Measurements from ENCODE around the gene PLCB3.

PLCB3 gene

DNA sequence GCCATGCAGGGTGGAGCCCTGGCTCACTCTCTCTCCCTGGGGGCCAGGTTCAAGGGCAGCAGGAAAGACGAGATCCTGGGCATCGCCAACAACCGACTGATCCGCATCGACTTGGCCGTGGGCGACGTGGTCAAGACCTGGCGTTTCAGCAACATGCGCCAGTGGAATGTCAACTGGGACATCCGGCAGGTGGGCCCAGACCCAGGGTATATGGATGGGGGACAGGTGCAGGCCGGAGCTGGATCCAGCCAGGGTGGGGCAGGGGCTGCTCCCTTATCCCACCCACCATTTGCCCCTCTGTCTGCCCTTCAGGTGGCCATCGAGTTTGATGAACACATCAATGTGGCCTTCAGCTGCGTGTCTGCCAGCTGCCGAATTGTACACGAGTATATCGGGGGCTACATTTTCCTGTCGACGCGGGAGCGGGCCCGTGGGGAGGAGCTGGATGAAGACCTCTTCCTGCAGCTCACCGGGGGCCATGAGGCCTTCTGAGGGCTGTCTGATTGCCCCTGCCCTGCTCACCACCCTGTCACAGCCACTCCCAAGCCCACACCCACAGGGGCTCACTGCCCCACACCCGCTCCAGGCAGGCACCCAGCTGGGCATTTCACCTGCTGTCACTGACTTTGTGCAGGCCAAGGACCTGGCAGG lies 28.2 kb upstream of the PLCB3 start:
- no peak for DNase-seq

GRCh38 chr11:64224151-64224890 lies 27.0 kb upstream of the PLCB3 start:
- DNase-seq, result no peak

DNA sequence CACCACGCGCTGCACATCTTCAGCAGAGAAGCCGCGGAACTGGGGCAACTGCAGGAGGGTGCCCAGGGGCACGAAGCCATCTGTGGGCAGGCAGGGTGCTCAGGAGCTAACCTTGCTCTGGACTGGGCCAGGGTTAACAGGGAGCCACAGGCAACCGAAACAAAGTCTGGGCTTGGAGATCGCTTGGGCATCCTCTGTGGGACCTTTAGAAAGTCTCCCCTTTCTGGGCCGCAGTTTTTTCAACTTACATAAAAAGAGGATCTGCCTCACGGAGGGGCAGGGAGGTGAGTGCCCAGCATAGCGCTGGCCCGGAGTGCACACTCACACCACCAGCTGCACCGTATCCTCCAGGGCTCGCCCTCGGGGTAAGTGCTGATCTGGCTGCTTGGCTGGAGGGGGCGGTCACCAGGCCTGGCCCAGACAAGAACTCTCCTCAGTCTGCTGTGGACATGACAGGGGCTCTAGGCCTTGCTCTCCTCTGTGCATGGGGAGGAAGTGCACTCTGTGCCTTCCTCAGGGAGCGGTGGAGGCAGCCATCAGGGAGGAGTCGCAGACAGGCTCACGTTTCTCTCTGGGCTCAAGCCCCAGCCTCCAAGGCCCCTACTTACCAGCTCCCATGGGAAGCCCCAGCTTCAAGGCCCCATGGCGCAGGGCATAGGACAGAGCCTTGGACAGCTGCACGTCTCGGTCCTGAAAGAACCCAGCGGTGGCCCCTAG lies 26.3 kb upstream of the PLCB3 start:
- no peak for DNase-seq

DNA sequence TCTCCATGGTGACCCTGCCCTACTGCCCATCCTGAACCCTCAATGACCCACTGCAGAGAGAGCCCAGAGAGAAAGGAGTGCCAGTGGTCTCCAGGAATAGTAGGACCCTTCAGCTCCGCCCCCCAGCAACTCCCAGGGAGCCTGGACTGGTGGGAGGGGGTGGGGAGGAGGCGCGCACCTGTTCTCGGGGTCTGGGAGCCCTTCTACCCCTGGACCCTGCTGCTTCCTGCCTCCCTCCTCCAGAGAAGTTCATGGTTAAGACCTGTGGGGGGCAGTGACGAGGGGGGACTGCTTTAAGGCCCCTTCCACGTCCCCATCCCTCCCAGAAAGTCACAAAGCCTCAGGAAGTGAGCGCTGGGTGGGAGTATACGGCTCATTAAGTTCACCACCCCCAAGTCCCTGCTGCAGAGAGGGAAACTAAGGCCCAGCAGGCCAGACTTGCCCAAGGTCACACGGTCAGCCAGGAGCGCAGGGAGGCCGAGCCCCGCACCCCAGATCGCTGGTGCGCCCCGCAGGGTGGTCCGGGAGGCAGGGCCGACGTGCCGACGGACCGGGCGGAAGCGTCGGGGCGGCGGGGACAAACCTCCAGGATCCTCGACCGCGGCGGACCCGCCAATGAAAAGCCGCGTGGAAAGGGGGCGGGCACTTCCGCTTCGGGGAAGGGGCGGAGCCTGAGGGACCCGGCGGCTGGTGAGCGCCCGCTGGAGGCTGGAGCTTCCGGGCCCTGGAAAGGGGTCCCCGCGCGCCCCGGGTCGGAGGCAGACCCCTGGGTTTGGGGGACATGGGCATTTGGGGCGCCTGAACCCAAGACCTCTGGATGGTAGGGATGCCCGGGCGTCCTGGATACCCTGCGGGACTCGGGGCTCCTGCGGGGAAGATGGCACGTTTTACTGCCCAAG lies 25.5 kb upstream of the PLCB3 start, which contains the start of the genes NUDT22 and TRPT1:
Gene NUDT22, plus strand, starts transcription at position 667 of the 899 bp plus-strand sequence. CDS start 379 bp downstream, outside the sequence.
Gene TRPT1, minus strand, starts transcription at position 579 of the 899 bp plus-strand sequence. Its CDS starts 326 bp downstream, at position 253.
- peak; percentile 95 for DNase-seq

GRCh38 chr11:64226507-64227051 lies 24.8 kb upstream of the PLCB3 start:
- DNase-seq, result no peak

DNA sequence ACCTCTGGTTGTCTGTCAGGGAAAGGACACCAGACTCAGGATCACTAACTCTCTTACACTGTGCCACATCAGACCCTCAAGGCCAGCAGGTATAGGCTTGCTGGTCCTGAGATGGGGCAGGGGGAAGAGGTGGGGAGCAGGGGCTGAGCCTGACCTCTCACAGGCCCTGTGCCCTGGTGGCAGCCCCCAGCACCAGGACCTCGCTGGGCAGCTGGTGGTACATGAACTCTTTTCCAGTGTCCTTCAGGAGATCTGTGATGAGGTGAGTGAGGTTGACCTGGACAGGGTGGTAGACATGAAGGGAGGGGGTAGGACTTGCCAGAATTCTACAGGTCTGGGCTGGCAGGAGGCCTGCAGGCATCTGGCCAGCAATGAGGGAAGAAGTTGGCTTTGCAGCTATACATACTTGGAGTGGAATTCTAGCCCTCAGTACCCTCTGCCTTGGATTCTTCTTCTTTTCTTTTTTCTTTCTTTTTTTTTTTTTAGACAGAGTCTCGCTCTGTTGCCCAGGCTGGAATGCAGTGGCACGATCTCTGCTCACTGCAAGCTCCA lies 23.8 kb upstream of the PLCB3 start:
- DNase-seq, result no peak

DNA sequence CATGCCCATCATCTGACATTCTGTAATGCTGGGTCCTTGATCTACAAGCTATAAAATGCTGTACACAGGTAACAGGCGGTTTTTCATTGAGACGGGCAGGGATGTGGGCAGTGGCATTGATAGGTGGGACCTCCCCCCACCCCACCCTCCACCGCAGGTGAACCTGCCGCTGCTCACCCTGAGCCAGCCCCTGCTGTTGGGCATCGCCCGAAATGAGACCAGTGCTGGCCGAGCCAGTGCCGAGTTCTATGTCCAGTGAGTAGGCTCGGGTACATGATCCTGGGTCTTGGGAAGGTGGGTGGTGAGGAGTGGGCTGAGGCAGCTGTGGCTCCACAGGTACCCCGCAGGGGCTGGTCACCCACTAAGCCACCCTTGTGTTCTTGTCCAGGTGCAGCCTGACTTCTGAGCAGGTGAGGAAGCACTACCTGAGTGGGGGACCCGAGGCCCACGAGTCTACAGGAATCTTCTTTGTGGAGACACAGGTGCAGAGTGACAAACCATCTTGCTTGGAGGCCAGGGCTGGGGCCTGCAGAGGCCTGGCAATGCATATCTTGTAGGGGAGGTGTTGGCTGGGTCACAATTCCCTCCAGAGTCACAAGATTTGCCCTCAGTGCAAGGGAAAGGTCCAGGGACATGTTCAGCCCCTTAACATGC lies 22.1 kb upstream of the PLCB3 start:
- DNase-seq, result no peak

DNA sequence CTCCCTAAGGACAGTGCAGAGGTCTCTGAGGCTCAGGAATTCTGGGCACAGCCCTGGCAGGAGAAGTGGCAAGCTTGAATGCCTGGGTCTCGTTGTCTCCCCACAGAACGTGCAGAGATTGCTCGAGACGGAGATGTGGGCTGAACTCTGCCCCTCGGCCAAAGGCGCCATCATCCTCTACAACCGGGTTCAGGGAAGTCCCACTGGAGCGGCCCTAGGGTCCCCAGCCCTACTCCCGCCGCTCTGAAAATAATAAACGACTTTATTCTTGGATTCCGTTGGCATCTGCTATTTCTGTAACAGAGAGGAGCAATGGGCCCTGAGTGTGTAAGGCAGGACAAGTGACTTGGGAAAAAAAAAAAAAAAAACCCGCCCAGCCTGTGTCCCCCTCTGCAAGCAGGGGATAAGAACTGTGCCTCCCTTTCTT lies 21.6 kb upstream of the PLCB3 start:
- no peak for DNase-seq

DNA sequence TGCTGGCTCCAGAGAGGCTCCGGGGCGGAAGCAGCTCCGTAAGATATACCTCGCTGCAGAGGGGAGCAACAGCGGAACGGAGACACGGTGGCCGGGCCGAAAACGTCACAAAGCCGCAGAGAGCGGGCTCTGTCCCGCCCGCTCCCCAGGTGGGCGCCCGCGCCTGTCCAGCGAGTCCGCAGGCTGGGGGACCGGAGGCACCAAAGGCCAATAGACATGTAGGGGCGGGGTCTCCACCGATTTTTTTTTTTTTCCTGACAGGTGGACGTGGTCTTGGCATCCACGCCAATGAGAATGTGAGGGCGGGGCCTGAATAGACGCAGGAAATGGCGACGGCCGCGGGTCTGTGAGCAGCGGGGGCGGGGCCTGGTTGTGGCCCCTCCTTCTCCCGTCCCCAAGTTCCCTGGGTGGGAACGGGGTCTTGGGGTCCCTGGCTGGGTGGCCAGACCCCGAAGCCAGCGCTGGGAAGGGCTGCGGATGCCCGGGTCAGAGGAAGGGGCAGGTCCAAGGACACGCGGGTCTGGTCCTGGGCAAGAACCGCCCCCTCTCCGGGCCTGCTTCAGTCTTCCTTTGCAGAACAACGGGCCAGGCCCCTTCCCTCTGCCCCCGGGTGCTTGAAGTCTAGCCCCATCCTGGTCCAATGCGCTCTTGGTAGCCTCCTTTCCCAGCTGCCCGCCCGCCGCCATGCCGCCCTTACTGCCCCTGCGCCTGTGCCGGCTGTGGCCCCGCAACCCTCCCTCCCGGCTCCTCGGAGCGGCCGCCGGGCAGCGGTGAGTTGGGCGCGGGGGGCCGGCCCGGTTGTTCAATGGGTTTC lies 21.0 kb upstream of the PLCB3 start, which contains the start of gene DNAJC4:
Gene DNAJC4, plus strand, starts transcription at position 378 of the 814 bp plus-strand sequence. Its CDS starts 307 bp downstream, at position 685.
- peak; percentile 98 for DNase-seq

- no peak for DNase-seq
Measured at GRCh38 chr11:64230985-64231365, 20.4 kb upstream of the PLCB3 start.

DNA sequence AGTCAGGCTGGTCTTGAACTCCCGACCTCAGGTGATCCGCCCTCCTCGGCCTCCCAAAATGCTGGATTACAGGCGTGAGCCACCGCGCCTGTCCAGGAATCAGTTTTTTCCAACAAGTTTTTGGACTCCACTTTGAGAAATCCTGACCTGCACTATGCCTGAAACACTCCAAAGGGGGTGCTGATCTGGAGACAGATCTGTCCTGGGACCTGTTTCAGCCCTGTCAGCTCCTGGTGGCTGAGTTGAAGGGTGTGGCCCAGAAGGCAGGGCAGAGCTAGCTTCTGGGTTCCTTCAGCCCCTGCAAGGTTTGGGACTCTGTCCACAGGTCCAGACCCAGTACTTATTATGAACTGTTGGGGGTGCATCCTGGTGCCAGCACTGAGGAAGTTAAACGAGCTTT lies 19.8 kb upstream of the PLCB3 start:
- no peak for DNase-seq

- no peak for DNase-seq
Measured at GRCh38 chr11:64232182-64232966, 19.0 kb upstream of the PLCB3 start.

- no peak for DNase-seq
Measured at GRCh38 chr11:64232967-64233315, 18.4 kb upstream of the PLCB3 start.

DNA sequence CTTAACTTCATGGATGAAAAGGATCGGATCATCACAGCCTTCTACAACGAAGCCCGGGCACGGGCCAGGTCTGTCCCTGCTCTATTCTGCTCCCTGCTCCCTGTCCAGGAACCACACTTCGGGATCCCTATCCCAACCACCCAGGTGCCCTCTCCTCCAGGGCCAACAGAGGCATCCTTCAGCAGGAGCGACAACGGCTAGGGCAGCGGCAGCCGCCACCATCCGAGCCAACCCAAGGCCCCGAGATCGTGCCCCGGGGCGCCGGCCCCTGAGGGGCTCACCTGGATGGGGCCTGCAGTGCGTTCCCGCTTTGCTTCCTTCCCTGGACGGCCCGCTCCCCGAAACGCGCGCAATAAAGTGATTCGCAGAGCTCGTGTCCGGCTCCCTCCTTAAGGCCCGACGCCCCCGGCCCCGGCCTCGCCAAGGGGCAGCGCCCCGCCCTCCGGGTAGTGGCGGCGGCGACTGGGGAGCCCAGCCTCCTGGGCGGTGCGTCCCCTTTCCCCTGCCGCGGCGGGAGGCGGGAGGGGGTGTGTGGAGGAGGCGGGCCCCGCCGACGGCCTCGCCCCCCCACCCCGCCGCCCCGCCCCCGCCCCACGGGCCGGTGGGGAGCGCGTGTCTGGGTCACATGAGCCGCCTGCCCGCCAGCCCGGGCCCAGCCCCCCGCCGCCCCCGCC lies 17.3 kb upstream of the PLCB3 start, which contains the start of gene VEGFB:
Gene VEGFB, plus strand, starts transcription at position 672 of the 674 bp plus-strand sequence. CDS start 250 bp downstream, outside the sequence.
- peak; percentile 68 for DNase-seq

- DNase-seq, result no peak
Measured at GRCh38 chr11:64234647-64235379, 16.5 kb upstream of the PLCB3 start.

DNA sequence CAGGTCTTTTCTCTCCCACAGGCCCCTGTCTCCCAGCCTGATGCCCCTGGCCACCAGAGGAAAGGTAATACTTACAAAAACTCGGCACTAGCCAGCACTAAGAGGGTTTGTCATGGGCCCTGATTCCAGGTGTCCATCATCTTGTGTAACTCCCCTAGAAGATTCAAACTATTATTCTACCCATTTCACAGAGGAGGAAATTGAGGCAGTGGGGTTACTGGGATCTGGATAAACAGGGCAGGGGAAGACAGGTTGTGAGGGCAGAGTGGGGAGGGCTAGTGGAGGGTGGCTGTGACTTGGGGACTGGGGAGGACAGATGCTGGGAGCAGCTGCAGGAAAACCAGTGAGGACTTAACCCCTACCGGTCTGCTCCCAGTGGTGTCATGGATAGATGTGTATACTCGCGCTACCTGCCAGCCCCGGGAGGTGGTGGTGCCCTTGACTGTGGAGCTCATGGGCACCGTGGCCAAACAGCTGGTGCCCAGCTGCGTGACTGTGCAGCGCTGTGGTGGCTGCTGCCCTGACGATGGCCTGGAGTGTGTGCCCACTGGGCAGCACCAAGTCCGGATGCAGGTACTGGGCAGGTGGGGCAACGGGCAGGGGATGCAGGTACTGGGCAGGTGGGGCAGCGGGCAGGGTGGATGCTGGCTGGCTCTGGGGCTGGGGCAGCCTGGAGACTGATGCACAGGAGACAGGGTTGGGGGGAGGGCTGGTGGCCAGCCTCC lies 15.7 kb upstream of the PLCB3 start:
- DNase-seq, result no peak

- no peak for DNase-seq
Measured at GRCh38 chr11:64237484-64237951, 13.8 kb upstream of the PLCB3 start.

Measured in eye (tissue), 1 donor.